HG03159 (cell line): ENCODE data around the gene STYXL2.

ENCODE experiments used
- ATAC-seq: cut with Tn5 transposase; IDR thresholded peaks from one replicate; pipeline ENCODE4 v1.9.1; 2021; ENCODE audit warnings: mild to moderate bottlenecking, moderate library complexity; ENCODE audit not compliant: unreplicated experiment

STYXL2 gene

DNA sequence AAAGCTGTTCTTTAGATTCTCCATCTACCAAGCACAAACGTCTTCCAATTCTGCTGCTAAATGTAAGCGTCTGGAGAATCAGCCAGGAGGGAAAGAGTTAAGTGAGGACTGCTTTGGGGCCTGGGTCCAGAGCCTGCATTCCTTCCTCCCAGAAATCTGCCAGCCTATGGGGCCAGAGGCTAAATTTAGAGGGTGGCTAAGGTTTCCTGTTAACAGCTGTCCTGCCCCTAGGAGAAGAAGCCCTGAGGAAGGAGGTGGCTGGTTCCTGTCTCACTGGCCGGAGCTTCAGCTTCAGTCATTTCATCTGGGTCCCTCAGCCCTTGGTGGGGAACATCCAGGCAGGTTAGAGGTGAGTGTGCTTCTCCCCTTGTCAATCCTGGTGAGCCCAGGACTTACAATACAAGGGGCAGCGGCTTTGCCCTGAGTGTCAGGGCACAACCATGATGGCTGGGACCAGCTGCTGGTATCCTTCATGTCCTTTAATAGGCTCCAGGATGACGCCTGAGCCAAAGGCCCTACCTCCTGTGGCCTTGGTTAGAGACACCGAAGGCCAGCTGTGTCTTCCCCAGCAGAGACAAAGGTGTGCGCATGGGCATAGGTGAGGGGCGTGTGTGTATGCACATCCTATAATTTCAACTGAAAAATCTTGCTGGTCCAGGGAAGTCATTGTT lies at the start of gene STYXL2:
Gene STYXL2 (plus strand): TSS at position 230 of the 671 bp plus-strand sequence. CDS start 775 bp downstream, outside the sequence.
- ATAC-seq = no peak

- no peak for ATAC-seq
Observed at GRCh38 chr1:167051907-167052306, 42.0 kb upstream of the STYXL2 start.

- no peak for ATAC-seq
Observed at GRCh38 chr1:167052389-167052788, 41.5 kb upstream of the STYXL2 start.

DNA sequence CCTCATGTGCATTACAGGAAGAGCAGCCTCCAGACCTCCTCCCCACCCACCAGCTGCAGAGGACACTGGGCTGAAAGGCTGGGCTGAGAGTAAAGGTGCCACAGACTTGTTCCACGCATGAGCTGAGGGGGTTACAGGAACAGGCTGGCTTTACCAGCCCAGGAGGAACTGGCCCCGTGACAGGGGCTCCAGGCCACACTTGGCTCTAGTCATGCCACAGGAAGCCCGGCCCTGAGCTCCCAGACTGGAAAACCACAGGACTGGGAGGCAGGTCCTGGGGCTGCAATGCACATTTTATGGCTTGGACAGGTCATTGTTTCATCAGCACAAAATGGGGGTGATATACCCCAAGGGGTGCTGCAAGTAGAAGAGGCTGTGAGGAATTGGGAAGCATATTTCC lies 39.3 kb upstream of the STYXL2 start:
- ATAC-seq = no peak

DNA sequence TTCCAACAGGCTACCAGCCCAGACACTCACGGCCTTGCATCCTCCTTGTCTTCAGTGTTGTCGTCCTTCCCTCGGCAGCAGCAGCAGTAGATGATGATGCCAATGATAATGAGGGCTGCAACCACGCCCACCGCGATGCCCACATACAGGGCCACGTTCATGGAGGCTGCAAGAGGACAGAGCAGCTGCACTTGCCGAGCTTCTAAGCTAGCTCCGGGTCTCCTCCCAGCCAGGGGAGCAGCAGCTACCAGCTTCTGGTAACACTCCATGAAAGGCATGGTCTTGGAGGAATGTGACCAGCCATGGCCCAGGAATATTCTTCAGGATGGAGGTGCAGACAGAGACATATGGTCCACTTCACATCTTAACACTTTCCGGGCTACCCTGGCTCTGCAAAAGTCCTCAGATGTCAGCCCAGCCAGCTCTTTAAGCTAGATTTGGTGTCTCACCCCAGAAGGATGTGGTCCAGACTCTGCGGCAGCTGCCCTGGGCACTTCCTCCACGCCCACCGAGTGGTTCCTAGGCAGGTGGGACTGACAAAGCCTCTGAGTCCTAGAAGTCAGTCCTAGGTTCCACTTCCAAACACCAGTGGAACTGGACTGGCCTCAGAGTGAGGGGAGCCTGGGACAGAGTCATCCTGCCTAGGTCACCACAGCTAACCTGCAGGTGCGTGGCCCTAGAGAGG lies 38.8 kb upstream of the STYXL2 start:
- no peak for ATAC-seq

DNA sequence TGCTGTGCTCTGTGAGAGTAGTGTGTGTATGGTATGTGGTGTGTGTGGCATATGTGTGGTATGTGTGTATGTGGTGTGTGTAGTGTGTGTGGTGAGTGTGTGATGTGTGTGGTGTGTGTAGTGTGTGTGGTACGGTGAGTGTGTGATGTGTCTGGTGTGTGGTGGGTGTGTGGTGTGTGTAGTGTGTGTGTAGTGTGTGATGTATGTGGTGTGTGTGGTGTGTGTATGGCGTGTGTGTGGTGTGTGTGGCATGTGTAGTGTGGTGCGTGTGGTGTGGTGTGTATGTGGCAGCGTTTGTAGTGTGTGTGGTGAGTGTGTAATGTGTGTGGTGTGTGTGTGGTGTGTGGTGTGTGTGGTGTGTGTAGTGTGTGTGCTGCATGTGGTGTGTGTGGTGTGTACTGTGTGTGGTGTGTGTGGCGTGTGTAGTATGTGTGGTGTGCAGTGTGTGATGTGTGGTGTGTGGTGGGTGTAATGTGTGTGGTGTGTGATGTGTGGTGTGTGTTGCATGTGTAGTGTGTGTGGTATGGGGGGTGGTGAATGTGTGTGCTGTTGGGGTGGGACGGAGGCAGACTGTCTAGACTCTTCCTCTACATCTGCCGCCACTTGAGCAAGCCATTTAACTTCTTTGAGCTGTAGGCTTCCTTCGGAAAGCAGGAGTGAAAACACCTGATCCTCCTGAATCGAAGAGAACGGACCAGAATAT lies 37.2 kb upstream of the STYXL2 start:
- ATAC-seq = peak; percentile 5

- ATAC-seq = peak; percentile 76
Observed at GRCh38 chr1:167057241-167057688, 36.6 kb upstream of the STYXL2 start.

DNA sequence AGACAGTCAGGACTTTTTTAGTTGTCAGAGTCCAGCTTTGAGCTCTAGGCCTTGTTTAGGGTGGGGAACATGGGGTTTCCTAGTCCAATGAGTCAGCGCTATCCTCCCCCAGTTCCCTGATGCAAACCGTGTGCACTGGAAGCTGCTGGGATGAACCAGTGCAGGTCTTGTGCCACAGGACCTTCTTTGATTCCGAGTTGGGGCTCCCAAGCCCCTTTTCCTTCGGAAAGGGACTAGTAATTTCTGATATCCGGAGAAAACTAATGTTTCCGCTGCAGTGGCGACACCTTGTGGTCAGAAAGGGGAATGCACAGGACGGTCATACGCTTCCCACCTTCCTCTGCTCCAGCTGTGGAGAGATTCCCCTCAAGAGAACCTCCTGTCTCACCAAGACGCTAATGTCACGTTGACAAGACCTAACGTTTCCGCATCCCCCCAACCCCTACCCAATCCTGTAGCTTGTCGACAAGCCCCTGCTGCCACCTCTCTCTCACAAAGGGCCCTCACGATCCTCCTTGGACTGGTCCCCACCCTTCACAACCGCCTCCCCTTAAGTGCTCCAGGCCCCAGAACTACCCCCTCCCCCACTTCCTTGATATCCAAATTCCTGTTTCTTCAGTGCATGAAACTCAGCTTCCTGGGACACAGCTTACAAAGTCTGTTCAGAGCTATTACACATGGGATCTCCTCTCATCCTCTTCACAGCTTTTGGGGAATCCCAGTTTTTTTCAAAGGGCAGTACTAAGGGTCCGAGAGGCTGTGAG lies 34.6 kb upstream of the STYXL2 start:
- ATAC-seq = no peak

- no peak for ATAC-seq
Observed at GRCh38 chr1:167059809-167060107, 34.1 kb upstream of the STYXL2 start.

DNA sequence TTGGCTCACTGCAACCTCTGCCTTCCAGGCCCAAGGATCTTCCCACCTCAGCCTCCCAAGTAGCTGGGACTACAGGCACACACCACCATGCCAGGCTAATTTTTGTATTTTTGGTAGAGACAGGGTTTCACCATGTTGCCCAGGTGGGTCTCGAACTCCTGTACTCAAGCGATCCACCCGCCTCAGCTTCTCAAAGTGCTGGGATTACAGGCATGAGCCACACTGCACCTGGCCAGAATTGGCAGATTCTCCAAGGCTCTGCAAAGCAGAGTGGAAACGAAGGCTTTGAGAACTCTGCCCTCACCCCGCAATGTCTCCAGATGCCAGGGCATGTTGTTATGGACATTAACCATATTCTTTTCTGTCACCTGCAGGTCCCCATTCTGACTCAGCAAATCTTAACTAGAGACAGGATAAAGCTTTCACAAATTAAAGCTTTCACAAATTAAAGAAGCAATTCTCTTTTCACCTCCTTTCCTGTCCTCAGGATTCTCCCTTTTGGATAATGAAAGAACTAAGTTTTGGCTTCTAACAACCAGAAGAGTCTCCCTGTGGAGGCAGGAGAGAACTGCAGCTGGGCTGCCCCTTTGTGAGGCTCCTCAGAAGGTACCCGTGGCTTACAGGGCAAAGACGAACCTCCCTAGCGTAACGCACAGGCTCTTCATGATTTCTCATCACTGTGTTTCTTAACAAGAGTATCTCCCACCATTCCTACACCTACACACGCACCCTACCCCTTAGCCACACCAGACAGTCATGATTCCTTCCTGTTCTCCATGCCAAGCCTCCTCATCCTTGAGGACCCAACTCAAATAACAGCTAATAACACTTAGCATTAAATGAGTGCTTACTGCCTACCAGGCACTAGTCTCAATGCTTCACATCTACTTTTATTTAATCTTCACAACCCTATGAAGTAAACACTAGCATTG lies 33.5 kb upstream of the STYXL2 start:
- no peak for ATAC-seq

DNA sequence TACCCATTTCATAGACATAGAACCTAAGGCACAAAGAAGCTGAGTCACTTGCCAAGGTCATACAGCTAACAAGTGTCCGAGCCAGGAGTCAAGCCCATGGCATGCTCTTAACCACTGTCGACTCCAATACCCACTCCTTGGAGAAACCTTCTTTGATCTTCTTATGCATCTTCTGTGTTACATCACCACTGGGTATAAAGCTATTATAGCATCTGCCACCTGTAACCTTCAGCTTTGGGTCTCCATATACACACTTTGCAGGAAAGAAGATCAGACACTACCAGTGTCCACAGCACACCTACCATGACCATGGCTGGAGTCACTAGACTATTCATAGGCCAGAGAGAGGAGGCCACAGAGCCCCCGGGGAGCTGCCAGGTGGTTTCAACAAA lies 32.8 kb upstream of the STYXL2 start:
- ATAC-seq = no peak

- ATAC-seq = no peak
Observed at GRCh38 chr1:167064621-167065020, 29.3 kb upstream of the STYXL2 start.

DNA sequence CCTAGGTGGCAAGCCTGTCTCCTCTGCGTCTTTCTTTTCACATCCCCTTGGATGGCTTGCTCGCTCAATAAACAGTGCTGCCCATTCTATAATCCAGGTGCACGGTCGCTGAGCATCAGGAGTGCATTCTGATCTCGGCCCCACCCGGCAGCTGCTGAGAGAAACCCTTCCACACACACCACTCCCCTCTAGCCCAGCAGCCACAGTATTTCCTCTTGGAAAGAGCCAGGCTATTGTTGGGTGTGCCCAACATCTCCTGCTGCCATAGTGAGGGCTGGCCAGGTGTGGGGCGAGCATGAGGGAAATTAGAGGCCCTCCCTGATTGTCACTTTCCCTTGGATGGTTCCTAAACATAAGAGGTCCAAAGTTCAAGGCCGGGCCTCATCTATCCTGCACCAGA lies 28.4 kb upstream of the STYXL2 start:
- no peak for ATAC-seq

GRCh38 chr1:167066333-167067122 lies 27.3 kb upstream of the STYXL2 start:
- peak; percentile 80 for ATAC-seq

DNA sequence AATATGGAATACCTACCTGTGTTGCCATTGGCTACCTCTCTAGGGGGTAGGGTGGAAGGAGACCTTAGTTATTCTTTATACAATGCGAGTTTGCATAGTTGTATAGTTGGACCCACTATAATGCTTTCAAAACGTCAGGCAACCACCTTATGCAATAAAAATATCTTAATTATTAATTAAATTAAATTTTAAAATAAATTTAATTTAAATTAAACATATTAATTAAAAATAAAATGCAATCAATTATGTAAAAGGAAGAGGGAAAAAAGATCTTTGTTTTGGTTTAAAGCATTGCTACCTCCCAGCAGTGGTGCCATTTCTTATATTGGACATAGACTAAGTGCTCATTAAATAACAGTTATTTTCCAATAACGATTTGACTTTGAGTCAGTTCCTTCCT lies 26.0 kb upstream of the STYXL2 start:
- ATAC-seq = no peak

DNA sequence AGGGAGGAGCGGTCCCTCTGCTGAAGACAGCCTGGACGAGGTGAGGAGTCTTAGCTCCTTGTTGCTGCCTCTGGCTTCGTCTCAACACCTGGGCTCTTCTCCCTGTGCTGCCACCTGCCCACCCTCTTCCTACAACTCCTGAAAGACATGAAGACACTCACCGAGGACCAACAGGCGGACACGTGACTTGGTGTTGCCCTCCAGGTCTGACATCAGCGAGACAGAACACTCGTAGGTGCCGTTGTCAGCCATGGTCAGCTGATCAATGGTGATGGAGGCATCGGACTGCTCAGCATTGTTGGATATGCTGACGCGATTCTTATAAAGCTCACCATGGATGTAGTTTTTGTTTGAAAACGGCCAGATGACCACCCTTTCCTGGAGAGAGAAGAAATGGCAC lies 25.1 kb upstream of the STYXL2 start:
- ATAC-seq = no peak

GRCh38 chr1:167071286-167071685 lies 22.6 kb upstream of the STYXL2 start:
- ATAC-seq = no peak

GRCh38 chr1:167076136-167076710 lies 17.7 kb upstream of the STYXL2 start:
- no peak for ATAC-seq
